ENCODE data around the gene GSX2. TPM values are rescaled to one million over a fixed set of nuclear protein-coding genes. Genes with fewer than 3 reads are reported as not detected.
"Not testable (repeated sequence)": the region's sequence is repeated elsewhere in the genome, so short reads cannot be mapped to it uniquely, and the experiment has no call there.

GSX2 gene
- not detected for polyA plus RNA-seq (2013, experiment 1 of 2)
- polyA plus RNA-seq (2013, experiment 2 of 2), result not detected

DNA sequence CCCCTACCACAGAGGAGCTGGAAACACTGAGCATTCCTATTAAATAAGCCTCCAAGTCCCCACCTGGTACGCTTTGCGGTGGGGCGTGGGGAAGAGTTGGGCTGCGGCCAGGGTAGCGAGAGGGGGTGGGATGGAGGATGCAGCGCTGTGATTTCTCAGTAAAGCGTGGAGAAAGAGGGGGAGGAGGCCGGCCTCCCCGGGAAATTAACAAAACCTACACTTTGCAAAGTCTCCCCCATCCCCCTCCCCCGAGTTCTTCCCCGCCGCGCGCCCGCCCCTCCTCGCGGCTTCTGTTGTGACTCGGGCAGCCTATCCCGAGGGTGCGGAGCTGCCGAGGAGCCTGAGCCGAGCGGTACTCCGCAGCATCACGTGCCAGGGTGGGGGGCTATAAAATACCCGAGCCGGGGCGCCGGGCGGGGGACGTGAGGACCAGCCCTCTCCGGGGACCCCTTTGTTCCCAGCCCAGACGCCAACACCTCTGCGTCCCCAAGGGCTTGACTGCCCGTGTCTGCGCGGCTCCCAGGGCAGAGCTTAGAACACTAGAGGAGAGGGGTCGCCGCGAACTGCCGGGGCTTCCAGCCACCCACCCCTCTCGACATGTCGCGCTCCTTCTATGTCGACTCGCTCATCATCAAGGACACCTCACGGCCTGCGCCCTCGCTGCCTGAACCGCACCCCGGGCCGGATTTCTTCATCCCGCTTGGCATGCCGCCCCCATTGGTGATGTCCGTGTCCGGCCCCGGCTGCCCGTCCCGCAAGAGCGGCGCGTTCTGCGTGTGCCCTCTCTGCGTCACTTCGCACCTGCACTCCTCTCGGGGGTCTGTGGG, at the start of gene GSX2:
TSS of gene GSX2 (plus strand) at position 416 of the 827 bp plus-strand sequence. CDS start at position 598, 182 bp downstream.
- peak within 1 kb of the TSS in 1 of 2 experiments; percentile 37 for H2BK12ac ChIP-seq (ENCODE audit: low read length in 2 of 2)
- H2AK5ac ChIP-seq (ENCODE audit: low read length, severe bottlenecking), result no peak within 1 kb of the TSS
- H4K91ac ChIP-seq (ENCODE audit: low read length), result no peak within 1 kb of the TSS
- peak within 1 kb of the TSS in 1 of 2 experiments; percentile 76 for H3K14ac ChIP-seq (ENCODE audit: low read length in 2 of 2)
- H2AFZ ChIP-seq (ENCODE audit: low read depth, low read length), result peak within 1 kb of the TSS; percentile 51
- H3K4ac ChIP-seq (ENCODE audit: low read depth in 1 of 2, low read length in 2 of 2), result peak within 1 kb of the TSS in 1 of 2 experiments; percentile 15
- no peak within 1 kb of the TSS for H2BK120ac ChIP-seq (ENCODE audit: low read depth, low read length)
- no peak within 1 kb of the TSS for H4K8ac ChIP-seq (ENCODE audit: low read length)
- no peak within 1 kb of the TSS for H3K27ac ChIP-seq (ENCODE audit: low read length, poor library complexity, severe bottlenecking)
- H3K18ac ChIP-seq (ENCODE audit: low read depth in 1 of 2, low read length in 2 of 2), result peak within 1 kb of the TSS in 1 of 2 experiments; percentile 46
- peaks cover 81 to 98% of the 10 kb centered on the region in 2 experiments for H3K27me3 ChIP-seq (ENCODE audit: control insufficient read depth in 1 of 2, insufficient read depth in 1 of 2, low read length in 2 of 2)
- no peak for DNase-seq
- WGBS, result under 1% methylated on average over 51 of the region's 66 CpGs
- H2BK15ac ChIP-seq (ENCODE audit: low read depth, poor library complexity, severe bottlenecking), result no peak within 1 kb of the TSS
- peak within 1 kb of the TSS; percentile 38 for H3K9ac ChIP-seq (ENCODE audit: low read length)
- H3K4me1 ChIP-seq (ENCODE audit: control insufficient read depth, insufficient read depth, low read depth, low read length), result peaks cover 32% of the 10 kb centered on the region
- peak within 1 kb of the TSS; percentile 86 for H3K4me2 ChIP-seq (ENCODE audit: low read length, poor library complexity, severe bottlenecking)
- H3K36me3 ChIP-seq (ENCODE audit: control insufficient read depth in 1 of 2, insufficient read depth in 2 of 2, low read depth in 1 of 2, low read length in 2 of 2), result no peaks in the 10 kb centered on the region
- no peaks in the 10 kb centered on the region for H3K79me1 ChIP-seq (replicated peaks; ENCODE audit: low read length, poor library complexity, severe bottlenecking)
- peak within 1 kb of the TSS; percentile 17 to 76 for H3K4me3 ChIP-seq (ENCODE audit: insufficient read depth in 1 of 2, low read depth in 1 of 2, low read length in 2 of 2)
- peak within 1 kb of the TSS in 1 of 2 experiments; percentile 46 for H3K23ac ChIP-seq (ENCODE audit: low read length in 2 of 2)
- no peak within 1 kb of the TSS for H2BK5ac ChIP-seq (ENCODE audit: low read depth, low read length, poor library complexity, severe bottlenecking)
- H3K9me3 ChIP-seq (ENCODE audit: control insufficient read depth, low read length), result no peaks in the 10 kb centered on the region

DNA sequence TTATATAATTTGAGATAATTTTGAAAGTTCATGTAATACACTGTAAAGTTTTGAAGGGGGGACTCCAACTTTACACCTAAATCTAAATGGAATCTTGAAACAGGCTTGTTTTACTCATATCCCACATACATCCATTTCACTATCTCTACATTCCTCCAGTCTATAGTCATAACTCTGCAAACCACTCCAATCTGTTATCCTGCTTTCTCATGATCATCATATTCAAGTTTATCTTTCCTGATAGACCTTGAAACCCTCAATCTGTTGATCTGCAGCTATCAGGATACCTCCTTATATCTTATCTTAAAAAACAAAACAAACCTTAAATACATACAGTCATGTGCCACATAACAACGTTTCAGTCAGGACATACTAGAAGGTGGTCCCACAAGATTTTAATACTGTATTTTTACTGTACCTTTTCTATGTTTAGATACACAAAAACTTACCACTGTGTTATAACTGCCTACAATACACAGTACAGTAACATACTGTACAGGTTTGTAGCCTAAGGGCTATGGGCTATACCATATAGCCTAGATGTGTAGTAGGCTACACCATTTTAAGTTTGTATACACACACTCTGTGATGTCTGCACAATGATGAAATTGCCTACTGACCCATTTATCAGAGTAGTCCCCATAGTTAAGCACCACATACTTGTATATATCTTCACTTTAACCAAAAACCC, 49.6 kb upstream of the GSX2 start:
- Histone ChIP-seq H4K91ac (ENCODE audit: low read length) (no peak overlapping the region), H3K27ac (ENCODE audit: low read length, poor library complexity, severe bottlenecking) (no peak overlapping the region), H3K9ac (ENCODE audit: low read length) (no peak overlapping the region), H3K79me1 (replicated peaks; ENCODE audit: low read length, poor library complexity, severe bottlenecking) (no peaks in the 10 kb centered on the region), H3K4ac (ENCODE audit: low read depth in 1 of 2, low read length in 2 of 2) (no peak overlapping the region), H3K4me3 (ENCODE audit: insufficient read depth in 1 of 2, low read depth in 1 of 2, low read length in 2 of 2) (peak overlapping the region in 1 of 2 experiments; percentile 25), H3K18ac (ENCODE audit: low read depth in 1 of 2, low read length in 2 of 2) (no peak overlapping the region), H2BK120ac (ENCODE audit: low read depth, low read length) (no peak overlapping the region), H2BK12ac (ENCODE audit: low read length in 2 of 2) (no peak overlapping the region), H2BK5ac (ENCODE audit: low read depth, low read length, poor library complexity, severe bottlenecking) (no peak overlapping the region), H2AK5ac (ENCODE audit: low read length, severe bottlenecking) (no peak overlapping the region), H2BK15ac (ENCODE audit: low read depth, poor library complexity, severe bottlenecking) (no peak overlapping the region), H3K4me2 (ENCODE audit: low read length, poor library complexity, severe bottlenecking) (no peak overlapping the region), H3K4me1 (ENCODE audit: control insufficient read depth, insufficient read depth, low read depth, low read length) (peaks cover 1% of the 10 kb centered on the region), H3K23ac (ENCODE audit: low read length in 2 of 2) (no peak overlapping the region), H2AFZ (ENCODE audit: low read depth, low read length) (no peak overlapping the region), H4K8ac (ENCODE audit: low read length) (no peak overlapping the region), H3K9me3 (ENCODE audit: control insufficient read depth, low read length) (no peaks in the 10 kb centered on the region), H3K27me3 (ENCODE audit: control insufficient read depth in 1 of 2, insufficient read depth in 1 of 2, low read length in 2 of 2) (no peaks in the 10 kb centered on the region), H3K14ac (ENCODE audit: low read length in 2 of 2) (no peak overlapping the region), H3K36me3 (ENCODE audit: control insufficient read depth in 1 of 2, insufficient read depth in 2 of 2, low read depth in 1 of 2, low read length in 2 of 2) (peaks cover 3 to 24% of the 10 kb centered on the region in 2 experiments)
- no CpG with 5 or more reads among the region's 1 CpG for whole genome bisulfite sequencing
- peak; percentile 58 for DNase-seq

DNA sequence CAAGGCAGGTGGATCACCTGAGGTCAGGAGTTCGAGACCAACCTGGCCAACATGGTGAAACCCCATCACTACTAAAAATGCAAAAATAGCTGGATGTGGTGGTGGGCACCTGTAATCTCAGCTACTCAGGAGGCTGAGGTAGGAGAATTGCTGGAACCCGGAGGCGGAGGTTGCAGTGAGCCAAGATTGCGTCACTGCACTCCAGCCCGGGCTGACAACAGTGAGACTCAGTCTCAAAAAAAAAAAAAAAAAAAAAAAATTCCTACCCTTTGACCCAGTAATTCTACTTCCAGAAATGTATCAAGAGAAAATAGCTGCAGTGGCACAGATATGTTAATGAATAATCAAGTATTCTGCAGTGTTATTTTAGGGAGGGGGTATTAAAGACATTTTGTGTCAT, 46.6 kb upstream of the GSX2 start:
- not testable (repeated sequence) for H4K8ac ChIP-seq (ENCODE audit: low read length); H3K9ac ChIP-seq (ENCODE audit: low read length); H3K9me3 ChIP-seq (ENCODE audit: control insufficient read depth, low read length); H2BK5ac ChIP-seq (ENCODE audit: low read depth, low read length, poor library complexity, severe bottlenecking); DNase-seq; H3K14ac ChIP-seq (ENCODE audit: low read length in 2 of 2); H2BK120ac ChIP-seq (ENCODE audit: low read depth, low read length); H3K4me1 ChIP-seq (ENCODE audit: control insufficient read depth, insufficient read depth, low read depth, low read length); H3K23ac ChIP-seq (ENCODE audit: low read length in 2 of 2); H2AK5ac ChIP-seq (ENCODE audit: low read length, severe bottlenecking); H2BK15ac ChIP-seq (ENCODE audit: low read depth, poor library complexity, severe bottlenecking); H2AFZ ChIP-seq (ENCODE audit: low read depth, low read length); H3K4me3 ChIP-seq (ENCODE audit: insufficient read depth in 1 of 2, low read depth in 1 of 2, low read length in 2 of 2); H3K4me2 ChIP-seq (ENCODE audit: low read length, poor library complexity, severe bottlenecking); H3K27ac ChIP-seq (ENCODE audit: low read length, poor library complexity, severe bottlenecking); H2BK12ac ChIP-seq (ENCODE audit: low read length in 2 of 2); H3K27me3 ChIP-seq (ENCODE audit: control insufficient read depth in 1 of 2, insufficient read depth in 1 of 2, low read length in 2 of 2); H3K18ac ChIP-seq (ENCODE audit: low read depth in 1 of 2, low read length in 2 of 2); H3K4ac ChIP-seq (ENCODE audit: low read depth in 1 of 2, low read length in 2 of 2); H4K91ac ChIP-seq (ENCODE audit: low read length); H3K79me1 ChIP-seq (replicated peaks; ENCODE audit: low read length, poor library complexity, severe bottlenecking)
- WGBS, result 84% methylated on average over 3 of the region's 5 CpGs
- peaks cover 0 to 18% of the 10 kb centered on the region in 2 experiments for H3K36me3 ChIP-seq (ENCODE audit: control insufficient read depth in 1 of 2, insufficient read depth in 2 of 2, low read depth in 1 of 2, low read length in 2 of 2)

GRCh38 chr4:54054501-54054900, 45.5 kb upstream of the GSX2 start:
- H2AFZ ChIP-seq (ENCODE audit: low read depth, low read length), result no peak overlapping the region
- H2BK120ac ChIP-seq (ENCODE audit: low read depth, low read length), result no peak overlapping the region
- no peak overlapping the region for H3K4ac ChIP-seq (ENCODE audit: low read depth in 1 of 2, low read length in 2 of 2)
- no peak overlapping the region for H2BK12ac ChIP-seq (ENCODE audit: low read length in 2 of 2)
- H2BK15ac ChIP-seq (ENCODE audit: low read depth, poor library complexity, severe bottlenecking), result no peak overlapping the region
- H3K27ac ChIP-seq (ENCODE audit: low read length, poor library complexity, severe bottlenecking), result no peak overlapping the region
- no peak overlapping the region for H3K4me3 ChIP-seq (ENCODE audit: insufficient read depth in 1 of 2, low read depth in 1 of 2, low read length in 2 of 2)
- 100% methylated on average over 2 of the region's 2 CpGs for WGBS
- peaks cover 3% of the 10 kb centered on the region for H3K4me1 ChIP-seq (ENCODE audit: control insufficient read depth, insufficient read depth, low read depth, low read length)
- H3K4me2 ChIP-seq (ENCODE audit: low read length, poor library complexity, severe bottlenecking), result no peak overlapping the region
- H4K91ac ChIP-seq (ENCODE audit: low read length), result no peak overlapping the region
- no peak for DNase-seq
- H3K23ac ChIP-seq (ENCODE audit: low read length in 2 of 2), result no peak overlapping the region
- H3K27me3 ChIP-seq (ENCODE audit: control insufficient read depth in 1 of 2, insufficient read depth in 1 of 2, low read length in 2 of 2), result no peaks in the 10 kb centered on the region
- H3K14ac ChIP-seq (ENCODE audit: low read length in 2 of 2), result no peak overlapping the region
- no peak overlapping the region for H3K18ac ChIP-seq (ENCODE audit: low read depth in 1 of 2, low read length in 2 of 2)
- H2BK5ac ChIP-seq (ENCODE audit: low read depth, low read length, poor library complexity, severe bottlenecking), result no peak overlapping the region
- H3K79me1 ChIP-seq (replicated peaks; ENCODE audit: low read length, poor library complexity, severe bottlenecking), result peaks cover 2% of the 10 kb centered on the region
- H4K8ac ChIP-seq (ENCODE audit: low read length), result no peak overlapping the region
- H3K9ac ChIP-seq (ENCODE audit: low read length), result no peak overlapping the region
- no peak overlapping the region for H2AK5ac ChIP-seq (ENCODE audit: low read length, severe bottlenecking)
- peaks cover 0 to 9% of the 10 kb centered on the region in 2 experiments for H3K36me3 ChIP-seq (ENCODE audit: control insufficient read depth in 1 of 2, insufficient read depth in 2 of 2, low read depth in 1 of 2, low read length in 2 of 2)
- no peaks in the 10 kb centered on the region for H3K9me3 ChIP-seq (ENCODE audit: control insufficient read depth, low read length)

Data from mesenchymal stem cell (in vitro differentiated cells and primary cell).